ENCODE results near the gene KIF3A.

KIF3A gene

GRCh38 chr5:132659598-132660493 is 77.5 kb downstream of the KIF3A start:
- H3K4me3 ChIP-seq (replicated peaks in 1 of 2; ENCODE audit: low read depth in 2 of 2, low read length in 2 of 2): no peak overlapping the region
- TF ChIP-seq CTCF (IDR thresholded peaks at IDR 0.05; ENCODE audit: low read depth, low read length): no peak
- DNase-seq (ENCODE audit: low read depth in 2 of 2): no peak

GRCh38 chr5:132658381-132659302 is 78.7 kb downstream of the KIF3A start:
- no peak overlapping the region for H3K4me3 ChIP-seq (replicated peaks in 1 of 2; ENCODE audit: low read depth in 2 of 2, low read length in 2 of 2)
- no peak for DNase-seq (ENCODE audit: low read depth in 2 of 2)
- TF ChIP-seq CTCF (IDR thresholded peaks at IDR 0.05; ENCODE audit: low read depth, low read length): no peak

- no peak within 1 kb of the TSS for H3K4me3 ChIP-seq (replicated peaks in 1 of 2; ENCODE audit: low read depth in 2 of 2, low read length in 2 of 2)
- DNase-seq (ENCODE audit: low read depth in 2 of 2): no peak
- no peak for TF ChIP-seq CTCF (IDR thresholded peaks at IDR 0.05; ENCODE audit: low read depth, low read length)
These were observed 79.5 kb downstream of the KIF3A start, which contains the start of gene IL13 for GRCh38 chr5:132657676-132658380. IL13 (plus strand) TSS chr5:132658173; CDS start chr5:132658187, 14 bp downstream.

GRCh38 chr5:132656774-132657355 is 80.5 kb downstream of the KIF3A start:
- no peak for DNase-seq (ENCODE audit: low read depth in 2 of 2)
- peak overlapping the region in 1 of 2 donors; percentile 41 for H3K4me3 ChIP-seq (replicated peaks in 1 of 2; ENCODE audit: low read depth in 2 of 2, low read length in 2 of 2)
- TF ChIP-seq CTCF (IDR thresholded peaks at IDR 0.05; ENCODE audit: low read depth, low read length): no peak

GRCh38 chr5:132655821-132656773 is 81.2 kb downstream of the KIF3A start:
- peak; percentile 7 to 8 for DNase-seq (ENCODE audit: low read depth in 2 of 2)
- TF ChIP-seq CTCF (IDR thresholded peaks at IDR 0.05; ENCODE audit: low read depth, low read length): no peak
- H3K4me3 ChIP-seq (replicated peaks in 1 of 2; ENCODE audit: low read depth in 2 of 2, low read length in 2 of 2): peak overlapping the region; percentile 29 to 41

Data from cardiac fibroblast (primary cell).